PC-3 (cell line): ENCODE results near the gene DYNC1I1. TPM values are rescaled to one million over a fixed set of nuclear protein-coding genes. Genes with fewer than 3 reads are reported as not detected.

Source experiments
- ATAC-seq: fragments of 200-7000 bp; cut with Tn5 transposase; 2 replicates; pipeline ENCODE4 v1.9.1; 2020; ENCODE audit warnings: mild to moderate bottlenecking, moderate library complexity
- BruUV-seq: library from RNA; stranded (reverse); fragments of 400-500 nt; replicated peaks from 2 replicates; lab custom pipeline; 2021; lab: Mats Ljungman, UMichigan
- CTCF ChIA-PET: fragments of 300-600 bp; sonication (Branson Sonifier 250); formaldehyde crosslinking; loops from one replicate; lab custom pipeline; 2022; ENCODE audit warnings: antibody characterized with exemption; lab: Charles Lee
- POLR2A ChIA-PET: fragments of 300-600 bp; sonication (Branson Sonifier 250); formaldehyde crosslinking; loops from one replicate; lab custom pipeline; 2022; ENCODE audit warnings: antibody characterized with exemption; ENCODE audit not compliant: unreplicated experiment; lab: Charles Lee
- DNase-seq: peaks from one replicate; pipeline ENCODE4 v3.0.0-alpha.2; 2015
- H2AFZ ChIP-seq: fragments of 300-600 bp; sonication (generic); 2 replicates; pipeline ENCODE4 v1.6.0; 2016; ENCODE audit warnings: antibody characterized with exemption, low read length
- H3F3A ChIP-seq: fragments of 300-600 bp; sonication (generic); one replicate; pipeline ENCODE4 v1.6.0; 2017; ENCODE audit warnings: antibody characterized with exemption, low read length, control low read depth, mild to moderate bottlenecking; ENCODE audit not compliant: unreplicated experiment
- H3K27ac ChIP-seq: fragments of 300-600 bp; sonication (generic); 2 replicates; pipeline ENCODE4 v1.5.1; 2016; ENCODE audit warnings: mild to moderate bottlenecking, low read length
- H3K27me3 ChIP-seq: fragments of 300-600 bp; sonication (generic); 2 replicates; pipeline ENCODE4 v1.6.1; 2016; ENCODE audit warnings: low read length, mixed read lengths
- H3K36me3 ChIP-seq: fragments of 300-600 bp; sonication (generic); 2 replicates; pipeline ENCODE4 v1.6.1; 2016; ENCODE audit warnings: low read depth, mixed run types, low read length, mixed read lengths
- H3K4me1 ChIP-seq: fragments of 300-600 bp; sonication (generic); 2 replicates; pipeline ENCODE4 v1.5.1; 2016; ENCODE audit warnings: low read length; ENCODE audit not compliant: insufficient read depth
- H3K4me2 ChIP-seq: fragments of 300-600 bp; sonication (generic); 2 replicates; pipeline ENCODE4 v1.6.0; 2016; ENCODE audit warnings: low read length
- H3K4me3 ChIP-seq: fragments of 300-600 bp; sonication (generic); 2 replicates; pipeline ENCODE4 v1.5.1; 2016; ENCODE audit warnings: mild to moderate bottlenecking, low read length, mixed read lengths
- H3K79me2 ChIP-seq: fragments of 300-600 bp; sonication (generic); 2 replicates; pipeline ENCODE4 v1.6.1; 2017; ENCODE audit warnings: low read length, mixed read lengths
- H3K9ac ChIP-seq: fragments of 300-600 bp; sonication (generic); 2 replicates; pipeline ENCODE4 v1.6.0; 2016; ENCODE audit warnings: mild to moderate bottlenecking, low read length
- H3K9me2 ChIP-seq: fragments of 300-600 bp; sonication (generic); replicated peaks from 2 replicates; pipeline ENCODE4 v1.6.1; 2016; ENCODE audit warnings: mixed run types, low read length, mixed read lengths
- H3K9me3 ChIP-seq: fragments of 300-600 bp; sonication (generic); 2 replicates; pipeline ENCODE4 v1.6.1; 2016; ENCODE audit warnings: low read length, mixed read lengths
- H4K20me1 ChIP-seq: fragments of 300-600 bp; sonication (generic); 2 replicates; pipeline ENCODE4 v1.6.1; 2016; ENCODE audit warnings: low read length, mixed read lengths
- EZH2 ChIP-seq: fragments of 300-600 bp; sonication (generic); IDR thresholded peaks from one replicate; pipeline ENCODE4 v1.6.1; 2017; ENCODE audit warnings: antibody characterized with exemption, mild to moderate bottlenecking, low read length; ENCODE audit not compliant: unreplicated experiment
- EZH2phosphoT487 ChIP-seq: fragments of 300-600 bp; sonication (generic); IDR thresholded peaks from 2 replicates; pipeline ENCODE4 v1.6.1; 2018; ENCODE audit warnings: mild to moderate bottlenecking, antibody characterized with exemption, low read length, borderline replicate concordance
- intact Hi-C: fragments of 100-400 bp; cut with micrococcal nuclease; formaldehyde crosslinking; loops from 2 replicates; pipeline ENCODE4 v1.9.0; 2023
- total RNA-seq: library from RNA; depleted of rRNA; stranded (reverse); fragments of >200 nt; gene quantifications from 2 replicates; pipeline ENCODE4 v1.2.3, GENCODE V29; 2014
- TF ChIP-seq, protein P1 (sequence below): fragments of 300-600 bp; sonication (generic); conservative IDR thresholded peaks from 2 replicates; pipeline ENCODE4 v1.5.1; 2017; ENCODE audit warnings: antibody characterized with exemption, low read depth, mild to moderate bottlenecking, low read length

The DYNC1I1 gene
- total RNA-seq, 1 experiment from 2014 or later = 2.4 TPM

DNA sequence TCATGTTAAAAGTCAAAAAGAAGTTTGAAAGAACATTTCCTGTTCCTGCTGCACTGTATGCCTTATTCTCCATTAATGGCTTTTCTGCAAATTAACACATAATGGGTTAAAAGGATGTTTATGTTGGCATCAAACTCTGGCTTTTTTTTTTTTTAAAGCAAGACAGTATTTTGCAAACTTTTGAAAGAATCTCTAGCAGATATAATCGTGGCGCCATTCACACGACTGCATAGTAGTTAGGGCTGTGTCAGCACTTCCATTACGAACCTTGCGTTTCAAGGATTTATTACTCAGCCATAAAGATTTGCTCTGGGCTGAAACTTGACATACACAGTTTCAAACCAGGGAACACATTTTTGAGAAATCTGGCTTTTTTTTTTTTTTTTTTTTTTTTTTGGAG is 207.8 kb downstream of the DYNC1I1 start:
- Histone ChIP-seq H3K79me2 (no peaks in the 10 kb centered on the region), H3K4me3 (no peak overlapping the region), H2AFZ (no peak overlapping the region), H3K9me2 (no peaks in the 10 kb centered on the region), H3K27me3 (no peaks in the 10 kb centered on the region), H3K9me3 (no peaks in the 10 kb centered on the region), H3F3A (no peaks in the 10 kb centered on the region), H3K4me1 (0 out of 2 replicates have a peak, but pooled peaks cover 11% of the 10 kb centered on the region), H3K27ac (no peak overlapping the region), H3K36me3 (no peaks in the 10 kb centered on the region), H3K9ac (no peak overlapping the region), H3K4me2 (no peak overlapping the region), H4K20me1 (no peaks in the 10 kb centered on the region)
- ChIA-PET CTCF (no interaction called here), POLR2A (no interaction called here)
- no TSS peak for BruUV-seq
- intact Hi-C loops = no loop called here
- DNase-seq (no peak), ATAC-seq (no peak)
- TF ChIP-seq EZH2 = no peak
- no peak for TF ChIP-seq EZH2phosphoT487
- TF ChIP-seq, protein P1, sequence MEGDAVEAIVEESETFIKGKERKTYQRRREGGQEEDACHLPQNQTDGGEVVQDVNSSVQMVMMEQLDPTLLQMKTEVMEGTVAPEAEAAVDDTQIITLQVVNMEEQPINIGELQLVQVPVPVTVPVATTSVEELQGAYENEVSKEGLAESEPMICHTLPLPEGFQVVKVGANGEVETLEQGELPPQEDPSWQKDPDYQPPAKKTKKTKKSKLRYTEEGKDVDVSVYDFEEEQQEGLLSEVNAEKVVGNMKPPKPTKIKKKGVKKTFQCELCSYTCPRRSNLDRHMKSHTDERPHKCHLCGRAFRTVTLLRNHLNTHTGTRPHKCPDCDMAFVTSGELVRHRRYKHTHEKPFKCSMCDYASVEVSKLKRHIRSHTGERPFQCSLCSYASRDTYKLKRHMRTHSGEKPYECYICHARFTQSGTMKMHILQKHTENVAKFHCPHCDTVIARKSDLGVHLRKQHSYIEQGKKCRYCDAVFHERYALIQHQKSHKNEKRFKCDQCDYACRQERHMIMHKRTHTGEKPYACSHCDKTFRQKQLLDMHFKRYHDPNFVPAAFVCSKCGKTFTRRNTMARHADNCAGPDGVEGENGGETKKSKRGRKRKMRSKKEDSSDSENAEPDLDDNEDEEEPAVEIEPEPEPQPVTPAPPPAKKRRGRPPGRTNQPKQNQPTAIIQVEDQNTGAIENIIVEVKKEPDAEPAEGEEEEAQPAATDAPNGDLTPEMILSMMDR = no peak

DNA sequence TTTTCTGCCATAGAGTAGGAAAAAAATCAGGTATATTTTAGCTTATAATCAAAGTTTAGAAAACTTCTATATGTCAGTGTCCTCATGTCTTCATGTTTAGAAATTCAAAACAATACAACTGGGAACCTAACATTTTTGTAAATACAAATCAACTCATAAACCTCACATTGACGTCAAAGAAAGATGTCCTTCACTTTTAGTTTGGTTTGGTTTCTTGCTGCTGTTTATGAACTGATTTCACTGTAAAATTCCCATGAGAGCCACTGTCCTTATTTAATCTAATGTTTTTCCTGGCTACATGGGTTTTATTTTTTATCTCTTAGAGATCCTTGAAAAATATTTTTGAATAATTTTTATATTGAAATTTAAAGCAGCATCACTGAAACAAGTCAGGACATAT is 208.4 kb downstream of the DYNC1I1 start:
- BruUV-seq = no TSS peak
- intact Hi-C loops = no loop called here

DNA sequence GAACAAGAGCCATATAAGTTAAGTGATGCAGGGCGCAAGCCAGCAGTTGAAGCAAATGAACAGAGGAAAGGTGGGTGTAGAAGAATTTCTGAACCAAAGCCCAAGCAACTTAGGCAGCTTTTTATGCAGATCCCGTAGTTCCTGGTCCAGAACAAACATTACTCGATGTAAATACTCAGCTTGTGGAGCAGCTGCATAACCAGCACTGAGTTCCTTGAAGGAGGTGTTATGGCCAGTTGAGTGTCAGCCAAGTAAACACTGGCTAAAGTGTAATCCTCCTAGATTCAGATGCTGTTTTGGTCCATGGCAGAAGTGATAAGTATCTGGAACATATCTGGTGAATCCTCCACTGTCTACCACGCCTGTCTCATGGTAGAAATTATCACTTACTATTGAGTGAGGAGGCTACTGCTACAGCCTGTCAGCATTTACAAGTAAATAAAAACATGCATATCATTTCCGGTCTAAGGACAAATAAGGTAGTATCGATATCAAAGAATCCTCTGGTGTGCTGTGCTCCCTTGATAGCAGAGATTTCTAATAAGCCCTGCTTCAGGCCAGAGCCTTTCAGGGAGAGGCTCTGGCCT is 213.9 kb downstream of the DYNC1I1 start:
- CTCF ChIA-PET = no interaction called here

More for the DNA sequence above, 208.4 kb downstream of the DYNC1I1 start:
- Histone ChIP-seq H3K9me3 (no peaks in the 10 kb centered on the region), H3K9ac (no peak overlapping the region), H3K36me3 (no peaks in the 10 kb centered on the region), H3F3A (no peaks in the 10 kb centered on the region), H3K4me3 (no peak overlapping the region), H2AFZ (no peak overlapping the region), H3K27me3 (no peaks in the 10 kb centered on the region), H3K4me2 (no peak overlapping the region), H4K20me1 (no peaks in the 10 kb centered on the region), H3K79me2 (no peaks in the 10 kb centered on the region), H3K27ac (no peak overlapping the region), H3K4me1 (0 out of 2 replicates have a peak, but pooled peaks cover 11% of the 10 kb centered on the region), H3K9me2 (no peaks in the 10 kb centered on the region)
- CTCF ChIA-PET = no interaction called here
- TF ChIP-seq EZH2 = no peak
- ATAC-seq (no peak), DNase-seq (no peak)
- POLR2A ChIA-PET = no interaction called here

More for the DNA sequence above, 213.9 kb downstream of the DYNC1I1 start:
- no peaks in the 10 kb centered on the region for H3F3A ChIP-seq
- no peak overlapping the region for H3K9ac ChIP-seq
- H3K4me3 ChIP-seq = no peak overlapping the region
- H3K79me2 ChIP-seq = no peaks in the 10 kb centered on the region
- no peaks in the 10 kb centered on the region for H3K4me1 ChIP-seq
- no peak overlapping the region for H2AFZ ChIP-seq
- H3K27me3 ChIP-seq = no peaks in the 10 kb centered on the region
- POLR2A ChIA-PET = no interaction called here
- TF ChIP-seq, protein P1 = no peak
- TF ChIP-seq EZH2 (no peak), EZH2phosphoT487 (no peak)
- DNase-seq (no peak), ATAC-seq (no peak)
- intact Hi-C loops = no loop called here
- no peaks in the 10 kb centered on the region for H3K36me3 ChIP-seq
- no peaks in the 10 kb centered on the region for H3K9me2 ChIP-seq
- no peak overlapping the region for H3K4me2 ChIP-seq
- H3K27ac ChIP-seq = no peak overlapping the region
- no peaks in the 10 kb centered on the region for H4K20me1 ChIP-seq
- BruUV-seq = no TSS peak
- H3K9me3 ChIP-seq = no peaks in the 10 kb centered on the region
